K562 (cell line): ENCODE measurements around the gene RAMAC. TPM values are rescaled to one million over a fixed set of nuclear protein-coding genes. Genes with fewer than 3 reads are reported as not detected.
A peak's percentile ranks its signal among the peaks of the same experiment; 100 is the strongest.

ENCODE experiments used
- KAT2B ChIP-seq: IDR thresholded peaks from one replicate; pipeline ENCODE4 v1.6.1; 2012; ENCODE audit warnings: low read depth, mild to moderate bottlenecking, control low read depth, inconsistent platforms, low read length, moderate library complexity
- SRF ChIP-seq, 2 experiments: fragments of 250-450, 450-650 bp in 1 of 2; sonication (Bioruptor Pico) in 1 of 2; sonication (generic) in 1 of 2; formaldehyde crosslinking; IDR thresholded peaks; 2 replicates each; pipeline versions ENCODE4 v1.5.0 to v1.5.1; 2020 to 2022; ENCODE audit warnings: mild to moderate bottlenecking in 1 of 2, missing genetic modification reagents in 1 of 2
- ZNF146 ChIP-seq: IDR thresholded peaks from one replicate; pipeline ENCODE4 v1.6.1; 2018; ENCODE audit warnings: missing compliant biosample characterization; ENCODE audit not compliant: unreplicated experiment
- ZNF512 ChIP-seq: IDR thresholded peaks from 2 replicates; pipeline ENCODE4 v1.6.1; 2016; ENCODE audit warnings: missing genetic modification characterization, missing compliant biosample characterization
- ZNF79 ChIP-seq: fragments of 250-450 bp; sonication (Bioruptor Pico); IDR thresholded peaks from 2 replicates; pipeline ENCODE4 v1.4.0; 2020; ENCODE audit warnings: low read depth, mild to moderate bottlenecking, moderate library complexity
- polyA plus RNA-seq, 8 experiments: library from polyadenylated mRNA; depleted of rRNA in 4 of 8; stranded (reverse) in 5 of 8; unstranded in 3 of 8; fragments of >200 nt; fragmentation: Nextera tagmentation in 2 of 8; fragmentation: Illumina TruSeq in 1 of 8; extraction: Ambion mirVana in 2 of 8; extraction: Trizol in 1 of 8; gene quantifications; 2 replicates each; pipeline versions ENCODE4 v1.2.1 to v1.2.3, GENCODE V29; 2011 to 2014; ENCODE audit warnings: inconsistent platforms in 1 of 8, missing spikeins in 1 of 8
- total RNA-seq, 7 experiments: library from RNA; depleted of rRNA in 6 of 7; stranded (reverse); fragments of >200 nt in 6 of 7; fragmentation: Illumina TruSeq in 2 of 7; extraction: Trizol in 2 of 7; gene quantifications; 2 replicates each; pipeline versions ENCODE4 v1.2.1 to v1.2.3, GENCODE V29; 2011 to 2021; ENCODE audit warnings: low replicate concordance in 1 of 7
- TF ChIP-seq, protein P1 (sequence below): fragments of 250-450 bp; sonication (Bioruptor Pico); IDR thresholded peaks from 2 replicates; pipeline ENCODE4 v1.6.1; 2021; ENCODE audit warnings: mild to moderate bottlenecking
- TF ChIP-seq, protein P2 (sequence below), 3 experiments: fragments of 200-800 bp in 1 of 3; sonication (Bioruptor generic) in 1 of 3; sonication (generic) in 1 of 3; formaldehyde crosslinking in 1 of 3; IDR thresholded peaks; 2 replicates each; pipeline versions ENCODE4 v1.6.1 to v1.8.0; 2016 to 2022; ENCODE audit warnings: mild to moderate bottlenecking in 2 of 3, missing compliant biosample characterization in 2 of 3, missing genetic modification characterization in 2 of 3, missing genetic modification reagents in 1 of 3
- TF ChIP-seq, protein P3 (sequence below), 2 experiments: fragments of 450-650 bp; IDR thresholded peaks; 2 replicates each; pipeline ENCODE4 v1.6.1; 2016; ENCODE audit warnings: mild to moderate bottlenecking in 2 of 2, borderline replicate concordance in 1 of 2, low read depth in 1 of 2, moderate library complexity in 1 of 2
- TF ChIP-seq, protein P4 (sequence below), 2 experiments: IDR thresholded peaks in 1 of 2; conservative IDR thresholded peaks in 1 of 2; 2 replicates each; pipeline ENCODE4 v1.6.1; 2016; ENCODE audit warnings: low read depth in 2 of 2, mild to moderate bottlenecking in 1 of 2, missing compliant biosample characterization in 1 of 2, missing genetic modification characterization in 1 of 2, moderate library complexity in 1 of 2

The RAMAC gene
- total and polyA plus RNA-seq, 9 of the 15 experiments (the other 6 are each of a cell fraction or from before 2014, with no cell fraction given): 26.9 to 108 (median 38.4) TPM

DNA sequence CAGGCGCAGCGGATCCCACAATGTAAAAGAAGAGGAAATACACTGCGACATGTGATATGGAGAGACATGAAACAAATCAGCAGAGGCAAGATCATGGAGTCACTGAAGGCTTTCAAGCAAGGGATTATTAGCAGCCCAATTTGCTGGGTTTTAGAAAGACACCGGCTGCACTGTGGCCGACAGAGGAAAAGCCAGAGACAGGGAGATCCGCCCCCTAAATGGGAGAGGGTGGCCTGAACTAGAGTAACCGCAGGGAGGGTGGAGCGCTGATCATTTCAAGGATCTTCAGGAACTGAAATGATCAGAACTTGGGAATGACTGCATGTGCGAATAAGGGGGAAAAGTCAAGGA lies 26.0 kb downstream of the RAMAC start (continued):
- TF ChIP-seq, protein P1, sequence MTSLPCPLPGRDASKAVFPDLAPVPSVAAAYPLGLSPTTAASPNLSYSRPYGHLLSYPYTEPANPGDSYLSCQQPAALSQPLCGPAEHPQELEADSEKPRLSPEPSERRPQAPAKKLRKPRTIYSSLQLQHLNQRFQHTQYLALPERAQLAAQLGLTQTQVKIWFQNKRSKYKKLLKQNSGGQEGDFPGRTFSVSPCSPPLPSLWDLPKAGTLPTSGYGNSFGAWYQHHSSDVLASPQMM: no peak
- TF ChIP-seq, protein P2, sequence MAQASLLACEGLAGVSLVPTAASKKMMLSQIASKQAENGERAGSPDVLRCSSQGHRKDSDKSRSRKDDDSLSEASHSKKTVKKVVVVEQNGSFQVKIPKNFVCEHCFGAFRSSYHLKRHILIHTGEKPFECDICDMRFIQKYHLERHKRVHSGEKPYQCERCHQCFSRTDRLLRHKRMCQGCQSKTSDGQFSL (CRISPR knock-in tag; IDR thresholded peaks at IDR 0.05): no peak
- TF ChIP-seq, protein P2 (tag; IDR thresholded peaks at IDR 0.05): no peak
- no peak for TF ChIP-seq ZNF79
- TF ChIP-seq ZNF146 (CRISPR knock-in tag): no peak
- no peak for TF ChIP-seq ZNF512 (tag)
- TF ChIP-seq, protein P3, sequence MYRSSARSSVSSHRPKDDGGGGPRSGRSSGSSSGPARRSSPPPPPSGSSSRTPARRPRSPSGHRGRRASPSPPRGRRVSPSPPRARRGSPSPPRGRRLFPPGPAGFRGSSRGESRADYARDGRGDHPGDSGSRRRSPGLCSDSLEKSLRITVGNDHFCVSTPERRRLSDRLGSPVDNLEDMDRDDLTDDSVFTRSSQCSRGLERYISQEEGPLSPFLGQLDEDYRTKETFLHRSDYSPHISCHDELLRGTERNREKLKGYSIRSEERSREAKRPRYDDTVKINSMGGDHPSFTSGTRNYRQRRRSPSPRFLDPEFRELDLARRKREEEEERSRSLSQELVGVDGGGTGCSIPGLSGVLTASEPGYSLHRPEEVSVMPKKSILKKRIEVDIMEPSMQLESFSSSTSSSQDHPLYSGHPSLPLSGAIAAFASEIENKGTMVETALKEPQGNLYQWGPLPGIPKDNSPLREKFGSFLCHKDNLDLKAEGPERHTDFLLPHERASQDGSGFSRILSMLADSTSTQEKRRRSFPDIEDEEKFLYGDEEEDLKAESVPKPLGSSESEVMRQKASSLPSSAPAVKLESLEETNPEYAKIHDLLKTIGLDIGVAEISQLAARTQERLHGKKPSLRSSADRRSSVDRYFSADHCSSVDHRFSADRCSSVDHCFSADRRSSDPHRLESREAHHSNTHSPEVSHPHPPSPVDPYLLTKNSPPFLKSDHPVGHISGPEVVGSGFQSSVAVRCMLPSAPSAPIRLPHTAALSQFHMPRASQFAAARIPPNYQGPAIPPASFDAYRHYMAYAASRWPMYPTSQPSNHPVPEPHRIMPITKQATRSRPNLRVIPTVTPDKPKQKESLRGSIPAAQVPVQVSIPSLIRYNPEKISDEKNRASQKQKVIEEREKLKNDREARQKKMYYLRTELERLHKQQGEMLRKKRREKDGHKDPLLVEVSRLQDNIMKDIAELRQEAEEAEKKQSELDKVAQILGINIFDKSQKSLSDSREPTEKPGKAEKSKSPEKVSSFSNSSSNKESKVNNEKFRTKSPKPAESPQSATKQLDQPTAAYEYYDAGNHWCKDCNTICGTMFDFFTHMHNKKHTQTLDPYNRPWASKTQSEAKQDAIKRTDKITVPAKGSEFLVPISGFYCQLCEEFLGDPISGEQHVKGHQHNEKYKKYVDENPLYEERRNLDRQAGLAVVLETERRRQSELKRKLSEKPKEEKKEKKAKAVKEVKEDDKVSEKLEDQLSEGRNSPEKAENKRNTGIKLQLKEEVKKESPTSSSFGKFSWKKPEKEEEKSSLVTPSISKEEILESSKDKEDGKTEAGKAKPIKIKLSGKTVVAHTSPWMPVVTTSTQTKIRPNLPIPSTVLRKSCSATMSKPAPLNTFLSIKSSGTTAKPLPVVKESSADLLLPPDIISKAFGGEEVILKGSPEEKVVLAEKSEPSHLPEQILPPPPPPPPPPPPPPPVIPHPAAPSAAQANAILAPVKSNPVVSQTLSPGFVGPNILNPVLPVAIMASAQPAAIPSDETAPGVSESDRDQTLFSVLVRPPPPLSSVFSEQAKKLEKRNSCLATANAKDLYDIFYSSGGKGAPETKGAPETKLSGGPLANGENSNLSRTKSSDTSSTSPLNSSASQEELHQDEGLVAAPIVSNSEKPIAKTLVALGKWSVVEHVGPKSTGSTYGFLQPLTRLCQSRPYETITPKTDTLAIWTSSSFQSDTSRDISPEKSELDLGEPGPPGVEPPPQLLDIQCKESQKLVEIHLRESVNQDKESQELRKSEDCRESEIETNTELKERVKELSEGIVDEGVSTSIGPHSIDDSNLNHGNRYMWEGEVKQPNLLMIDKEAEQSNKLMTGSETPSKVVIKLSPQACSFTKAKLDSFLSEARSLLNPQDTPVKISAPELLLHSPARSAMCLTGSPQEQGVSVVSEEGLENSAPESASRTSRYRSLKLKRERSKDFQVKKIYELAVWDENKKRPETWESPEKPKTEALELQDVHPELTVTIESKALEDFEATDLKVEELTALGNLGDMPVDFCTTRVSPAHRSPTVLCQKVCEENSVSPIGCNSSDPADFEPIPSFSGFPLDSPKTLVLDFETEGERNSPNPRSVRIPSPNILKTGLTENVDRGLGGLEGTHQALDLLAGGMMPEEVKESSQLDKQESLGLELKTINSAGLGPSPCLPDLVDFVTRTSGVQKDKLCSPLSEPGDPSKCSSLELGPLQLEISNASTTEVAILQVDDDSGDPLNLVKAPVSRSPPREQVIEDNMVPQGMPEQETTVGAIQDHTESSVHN (IDR thresholded peaks at IDR 0.05; ENCODE audit: borderline replicate concordance in 1 of 2, low read depth in 1 of 2): no peak
- TF ChIP-seq, protein P4, sequence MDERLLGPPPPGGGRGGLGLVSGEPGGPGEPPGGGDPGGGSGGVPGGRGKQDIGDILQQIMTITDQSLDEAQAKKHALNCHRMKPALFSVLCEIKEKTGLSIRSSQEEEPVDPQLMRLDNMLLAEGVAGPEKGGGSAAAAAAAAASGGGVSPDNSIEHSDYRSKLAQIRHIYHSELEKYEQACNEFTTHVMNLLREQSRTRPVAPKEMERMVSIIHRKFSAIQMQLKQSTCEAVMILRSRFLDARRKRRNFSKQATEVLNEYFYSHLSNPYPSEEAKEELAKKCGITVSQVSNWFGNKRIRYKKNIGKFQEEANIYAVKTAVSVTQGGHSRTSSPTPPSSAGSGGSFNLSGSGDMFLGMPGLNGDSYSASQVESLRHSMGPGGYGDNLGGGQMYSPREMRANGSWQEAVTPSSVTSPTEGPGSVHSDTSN (CRISPR knock-in tag; IDR thresholded peaks at IDR 0.05; ENCODE audit: low read depth): no peak
- TF ChIP-seq, protein P4 (tag; conservative IDR thresholded peaks at IDR 0.05; ENCODE audit: low read depth): 0 out of 2 replicates have a peak, but pooled peaks have one; percentile 9
- peak; percentile 38 for TF ChIP-seq KAT2B
- peak in 1 of 2 experiments; percentile 65; a peak in 1 of 4 replicates for TF ChIP-seq SRF (CRISPR knock-in tag; IDR thresholded peaks at IDR 0.05)
